ENCODE data around the gene ZNF792. TPM values are rescaled to one million over a fixed set of nuclear protein-coding genes. Genes with fewer than 3 reads are reported as not detected.

ZNF792 gene
- polyA plus RNA-seq, 2 of the 4 experiments (the other 2 are of a cell fraction) = 2.0 to 3.7 TPM

GRCh38 chr19:34983786-34984185 lies 19.8 kb upstream of the ZNF792 start:
- 34% methylated on average over 4 of the region's 4 CpGs for WGBS (ENCODE audit: missing lambda C conversion rate)
- Histone ChIP-seq H3K9me3 (peaks cover 36% of the 10 kb centered on the region), H3K4me3 (no peak overlapping the region), H3K4me1 (no peaks in the 10 kb centered on the region), H3K4me2 (no peak overlapping the region), H3K27ac (no peak overlapping the region)
- no peak for TF ChIP-seq JUN (IDR thresholded peaks at IDR 0.05)
- no peak for TF ChIP-seq USF2 (IDR thresholded peaks at IDR 0.05)
- TF ChIP-seq ZNF302 (CRISPR knock-in tag; IDR thresholded peaks at IDR 0.05) = no peak
- no peak for TF ChIP-seq HOXB13 (CRISPR knock-in tag; IDR thresholded peaks at IDR 0.05; ENCODE audit: low read depth)
- TF ChIP-seq KDM1A (IDR thresholded peaks at IDR 0.05; ENCODE audit: low read depth) = no peak
- TF ChIP-seq PHF8 (IDR thresholded peaks at IDR 0.05; ENCODE audit: borderline replicate concordance, low read depth) = no peak
- TF ChIP-seq ATOH8 (CRISPR knock-in tag; IDR thresholded peaks at IDR 0.05; ENCODE audit: low read depth) = no peak
- no peak for TF ChIP-seq GATA3 (IDR thresholded peaks at IDR 0.05; ENCODE audit: borderline replicate concordance)
- no peak for TF ChIP-seq E2F6 (IDR thresholded peaks at IDR 0.05; ENCODE audit: borderline replicate concordance, low read depth)
- TF ChIP-seq CBX2 (IDR thresholded peaks at IDR 0.05; ENCODE audit: borderline replicate concordance, low read depth) = no peak
- no peak for TF ChIP-seq MAX (IDR thresholded peaks at IDR 0.05)
- TF ChIP-seq REST (IDR thresholded peaks at IDR 0.05) = no peak
- TF ChIP-seq CEBPB (IDR thresholded peaks at IDR 0.05) = no peak
- no peak for TF ChIP-seq SMC3 (IDR thresholded peaks at IDR 0.05)
- TF ChIP-seq HDAC2 (IDR thresholded peaks at IDR 0.05) = no peak
- no peak for TF ChIP-seq RCOR1 (IDR thresholded peaks at IDR 0.05; ENCODE audit: low read depth, low read length)
- ChIA-PET CTCF (interaction anchor here (5.8 to 61.4 kb wide), 3 partner anchors 11 to 60 kb away, joined by 40 to 1860 read pairs (median 67); partner anchors contain the start of genes GRAMD1A and SCN1B), POLR2A (interaction anchor here (1.5 kb wide), 1 partner anchor 23 kb away, joined by 6 read pairs; no protein-coding TSS in a partner anchor)
- DNase-seq (ENCODE audit: low read depth in 1 of 2, low spot score in 1 of 2) (no peak), FAIRE-seq (no peak), ATAC-seq (no peak)

GRCh38 chr19:34982275-34982674 lies 18.2 kb upstream of the ZNF792 start:
- peaks cover 47% of the 10 kb centered on the region for H3K9me3 ChIP-seq
- WGBS (ENCODE audit: missing lambda C conversion rate) = 65% methylated on average over 5 of the region's 5 CpGs
- no peak overlapping the region for H3K27ac ChIP-seq
- ATAC-seq (no peak), DNase-seq (ENCODE audit: low read depth in 1 of 2, low spot score in 1 of 2) (no peak), FAIRE-seq (peak; percentile 74)
- ChIA-PET CTCF (interaction anchor here (5.8 to 61.4 kb wide), 3 partner anchors 9 to 61 kb away, joined by 40 to 1860 read pairs (median 67); partner anchors contain the start of genes GRAMD1A and SCN1B), POLR2A (no interaction called here)
- H3K4me3 ChIP-seq = no peak overlapping the region
- TF ChIP-seq MAFK (IDR thresholded peaks at IDR 0.05; ENCODE audit: partially characterized antibody) (peak; percentile 83), CBX8 (IDR thresholded peaks at IDR 0.05) (no peak), NFE2L2 (conservative IDR thresholded peaks at IDR 0.05; ENCODE audit: low read length) (peak; percentile 79)
- H3K4me2 ChIP-seq = no peak overlapping the region
- H3K4me1 ChIP-seq = no peaks in the 10 kb centered on the region
